ENCODE measurements around the gene BLTP2.
"Not testable (repeated sequence)": the region's sequence is repeated elsewhere in the genome, so short reads cannot be mapped to it uniquely, and the experiment has no call there.

The BLTP2 gene

GRCh38 chr17:28646039-28646754, 1.2 kb upstream of the BLTP2 start:
- no peak for DNase-seq

- no peak for DNase-seq
Measured at GRCh38 chr17:28645576-28645939, 600 bp upstream of the BLTP2 start.

DNA sequence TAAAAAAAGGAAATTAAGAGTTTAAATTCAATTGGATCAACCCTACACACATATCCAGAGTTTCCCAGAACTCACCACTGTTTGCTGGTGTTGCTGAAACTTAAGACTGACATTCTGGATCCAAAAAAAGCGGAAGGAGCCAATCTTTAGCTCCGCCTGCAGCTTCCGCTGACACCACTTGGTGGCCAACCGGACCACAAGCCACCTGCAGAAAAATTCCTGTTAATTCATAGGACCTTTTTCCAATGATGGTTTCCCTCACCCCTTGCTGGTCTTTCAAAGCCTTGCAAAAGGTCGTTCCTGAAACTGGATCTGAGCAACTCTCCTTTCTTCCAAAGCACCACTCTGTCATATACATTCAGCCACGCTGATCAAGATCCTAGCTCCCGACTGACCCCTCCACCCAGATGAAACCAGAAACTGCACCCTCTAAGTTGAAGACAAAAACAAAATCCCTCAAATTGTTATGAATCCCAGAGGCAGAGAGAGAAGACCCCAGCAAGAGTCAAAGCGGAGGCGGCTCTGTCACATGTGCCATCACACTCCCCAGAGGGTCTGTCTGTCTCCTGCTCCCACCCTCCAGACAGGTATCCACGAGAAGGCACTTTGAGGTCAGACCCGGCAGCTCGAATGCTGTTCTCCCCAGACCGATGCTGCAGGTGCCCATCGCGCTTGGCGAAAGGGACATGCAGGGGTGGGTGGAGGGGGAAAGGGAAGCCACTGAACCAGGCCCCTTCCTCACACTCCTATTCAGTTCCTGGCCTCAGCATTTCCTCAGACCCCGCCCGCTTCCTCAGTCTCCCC, 773 bp downstream of the BLTP2 start:
- no peak for DNase-seq

- no peak for DNase-seq
Measured at GRCh38 chr17:28641579-28641978, 3.4 kb downstream of the BLTP2 start.

- no peak for DNase-seq
Measured at GRCh38 chr17:28635506-28635905, 9.5 kb downstream of the BLTP2 start.

- no peak for DNase-seq
Measured at GRCh38 chr17:28634206-28634865, 10.6 kb downstream of the BLTP2 start.

DNA sequence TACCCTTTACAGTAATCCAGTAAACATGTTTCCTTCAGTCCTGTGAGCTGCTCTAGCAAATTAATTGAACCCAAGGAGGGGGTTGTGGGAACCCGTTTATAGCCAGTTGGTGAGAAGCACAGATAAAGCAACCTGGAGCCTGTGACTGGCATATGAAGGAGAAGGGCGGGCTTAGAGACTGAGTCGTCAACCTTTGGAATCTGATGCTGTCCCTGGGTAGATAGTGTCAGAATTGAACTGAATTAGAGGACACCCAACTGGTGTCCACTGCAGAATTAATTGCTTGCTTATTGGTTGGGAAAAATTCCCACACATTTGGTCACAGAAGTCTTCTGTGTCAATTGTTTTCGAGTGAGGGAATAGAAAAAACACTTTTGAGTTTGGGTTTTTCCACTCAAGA, 18.1 kb downstream of the BLTP2 start:
- no peak for DNase-seq

DNA sequence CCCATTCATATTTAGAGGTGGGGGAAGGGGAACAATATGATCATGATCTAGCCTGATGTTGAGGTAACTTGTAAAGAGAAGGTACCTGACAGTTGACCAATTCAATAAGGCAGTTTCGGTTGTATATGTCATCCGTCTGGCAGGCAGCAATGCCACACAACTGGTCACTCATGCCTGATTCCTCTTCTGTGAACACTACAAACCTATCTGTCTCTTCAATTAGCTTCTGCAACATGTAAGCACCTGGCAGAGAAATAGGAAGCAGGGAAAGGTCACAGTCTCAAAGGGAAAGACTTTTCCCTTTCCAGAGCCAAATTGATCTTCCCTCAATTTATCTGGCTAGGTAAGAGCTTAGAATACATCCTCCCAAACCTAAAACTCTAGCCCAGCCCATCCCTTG, 20.8 kb downstream of the BLTP2 start:
- no peak for DNase-seq

- no peak for DNase-seq
Measured at GRCh38 chr17:28623696-28624095, 21.3 kb downstream of the BLTP2 start.

- DNase-seq = no peak
Measured at GRCh38 chr17:28622186-28622585, 22.8 kb downstream of the BLTP2 start.

DNA sequence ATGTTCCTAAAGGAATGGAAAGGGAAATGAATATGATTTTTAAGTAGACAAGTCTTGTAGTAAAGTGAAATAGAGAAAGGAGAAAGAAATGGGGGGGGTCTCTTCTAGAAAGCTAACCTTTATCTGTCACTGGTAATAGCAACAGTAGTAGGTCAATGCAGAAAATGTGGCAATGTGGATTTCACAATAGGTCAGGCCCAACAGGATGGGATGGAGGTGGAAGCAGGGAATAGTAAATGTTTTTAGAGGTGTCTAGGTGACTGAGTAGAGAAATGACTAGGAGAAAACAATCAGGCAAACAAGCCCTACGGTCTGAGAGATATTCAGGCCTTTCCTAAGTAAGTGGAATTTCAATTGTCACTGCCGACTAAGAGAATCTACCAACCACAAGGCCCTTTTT, 24.9 kb downstream of the BLTP2 start:
- no peak for DNase-seq

- DNase-seq = no peak
Measured at GRCh38 chr17:28618464-28618863, 26.5 kb downstream of the BLTP2 start.

- DNase-seq = no peak
Measured at GRCh38 chr17:28616281-28616680, 28.7 kb downstream of the BLTP2 start.

DNA sequence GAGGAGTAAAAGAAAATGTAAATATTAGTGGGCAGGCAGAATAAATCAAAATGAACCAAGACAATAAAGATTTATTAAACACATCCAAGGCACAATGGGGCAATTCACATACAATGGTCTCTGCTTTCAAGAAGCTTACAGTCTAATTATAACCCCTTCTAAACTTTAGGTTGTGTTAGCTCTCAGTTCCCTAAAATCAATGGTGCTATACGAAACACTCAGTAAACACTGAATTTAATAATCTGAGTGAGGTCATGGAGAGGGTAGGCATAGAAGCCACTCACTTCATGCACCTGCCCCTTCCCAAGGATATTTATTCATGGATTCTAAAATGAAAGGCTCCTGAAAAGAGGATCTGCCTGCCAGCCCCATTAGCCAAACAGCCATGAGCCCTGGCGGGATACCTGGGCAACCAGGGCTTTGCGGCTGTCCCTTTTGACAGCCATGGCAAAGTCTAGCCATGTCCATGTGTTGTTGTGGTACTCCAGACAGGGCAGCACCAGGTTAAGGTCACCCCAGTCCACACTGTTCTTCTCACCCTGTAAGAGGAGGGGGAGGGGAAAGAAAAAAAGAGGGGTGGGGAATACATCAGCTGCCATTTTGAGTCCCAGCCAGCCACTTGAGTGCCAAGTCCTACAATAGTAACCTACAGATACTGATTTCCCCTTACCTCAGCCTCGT, 29.6 kb downstream of the BLTP2 start:
- DNase-seq = no peak

- DNase-seq = no peak
Measured at GRCh38 chr17:28613931-28614381, 31.0 kb downstream of the BLTP2 start, which contains the start of gene RSKR. Gene RSKR (minus strand): TSS chr17:28614185. CDS start chr17:28614161, 24 bp downstream.

DNA sequence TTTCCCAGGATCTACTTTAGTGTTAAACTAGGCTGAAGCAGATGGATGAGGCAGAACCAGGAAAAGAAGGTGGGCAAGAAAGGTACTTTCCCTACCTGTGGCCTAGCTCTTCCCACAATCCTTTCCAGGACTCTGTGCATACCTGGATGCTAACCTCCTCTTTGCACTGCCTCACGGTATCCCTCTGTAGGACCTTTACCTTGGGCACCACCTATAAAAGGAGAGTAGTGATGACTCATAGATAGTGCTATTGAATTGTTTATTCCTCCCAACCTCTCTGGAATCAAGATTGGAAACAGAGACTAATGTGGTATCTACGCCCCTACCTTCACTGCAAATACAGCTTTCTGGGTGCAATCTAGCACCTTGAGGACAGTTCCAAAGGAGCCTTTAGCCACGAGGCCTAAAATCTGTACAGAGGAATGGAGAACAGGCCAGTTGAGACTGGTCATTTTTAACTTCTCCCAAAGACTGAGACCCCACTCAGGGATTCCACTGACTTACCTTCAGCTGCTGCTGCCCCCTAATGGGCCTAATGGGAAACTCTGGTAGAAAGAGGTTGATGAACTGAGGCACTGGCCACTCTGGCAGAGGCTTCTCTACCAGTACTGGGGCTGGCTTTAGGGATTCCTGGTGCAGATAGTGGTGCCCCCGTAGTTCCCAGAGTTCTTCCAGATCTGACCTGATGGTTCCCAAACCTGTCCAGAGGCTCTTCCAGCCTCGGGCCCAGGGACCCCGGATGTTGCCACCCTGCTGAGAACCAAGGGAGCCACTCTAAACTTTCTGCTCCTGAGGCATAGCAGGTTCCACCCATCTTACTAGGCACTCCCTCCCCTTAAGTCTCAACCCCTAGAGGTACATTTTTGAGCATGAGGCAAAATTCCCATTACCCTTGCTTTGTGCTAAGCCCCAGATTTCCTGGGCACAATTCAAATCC, 31.8 kb downstream of the BLTP2 start:
- DNase-seq = no peak

DNA sequence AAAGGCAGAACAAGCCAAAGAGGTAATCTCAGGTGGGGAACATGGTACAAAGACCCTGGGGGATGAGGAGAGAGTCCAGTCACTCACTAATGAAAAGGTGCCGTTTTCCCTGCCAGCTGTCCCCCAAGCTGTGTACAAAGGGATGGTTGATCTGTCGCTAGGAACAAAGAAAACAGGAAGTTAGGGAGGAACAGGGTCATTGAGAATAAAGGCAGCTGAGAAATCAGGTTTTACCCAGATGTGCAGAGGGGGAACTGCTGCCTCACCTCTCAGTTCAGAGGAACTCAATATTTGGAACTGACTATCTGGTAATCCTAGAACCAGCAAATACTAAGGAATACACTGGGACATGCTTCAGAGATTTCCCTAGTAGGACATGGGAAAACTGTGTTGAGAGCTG, 32.4 kb downstream of the BLTP2 start:
- no peak for DNase-seq

DNA sequence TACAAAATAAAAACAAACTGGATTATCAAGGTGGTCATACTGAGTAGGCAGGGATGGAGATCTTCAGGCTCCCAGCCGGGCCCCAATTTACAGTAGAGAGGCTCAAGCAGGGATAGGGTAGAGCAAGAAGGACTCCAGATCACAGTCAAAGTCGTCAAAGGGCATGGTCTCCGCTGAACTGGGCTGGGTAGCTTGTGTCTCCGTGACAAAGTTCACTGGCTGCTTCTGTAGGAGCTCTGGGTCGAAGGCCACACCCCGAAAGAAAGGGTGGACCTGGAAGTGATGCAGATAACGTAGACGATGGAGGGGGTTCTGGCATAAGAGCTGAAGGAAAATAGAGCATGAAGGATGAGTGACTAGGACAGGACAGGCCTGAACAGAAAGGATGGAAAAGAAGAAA, 34.6 kb downstream of the BLTP2 start:
- DNase-seq = no peak

DNA sequence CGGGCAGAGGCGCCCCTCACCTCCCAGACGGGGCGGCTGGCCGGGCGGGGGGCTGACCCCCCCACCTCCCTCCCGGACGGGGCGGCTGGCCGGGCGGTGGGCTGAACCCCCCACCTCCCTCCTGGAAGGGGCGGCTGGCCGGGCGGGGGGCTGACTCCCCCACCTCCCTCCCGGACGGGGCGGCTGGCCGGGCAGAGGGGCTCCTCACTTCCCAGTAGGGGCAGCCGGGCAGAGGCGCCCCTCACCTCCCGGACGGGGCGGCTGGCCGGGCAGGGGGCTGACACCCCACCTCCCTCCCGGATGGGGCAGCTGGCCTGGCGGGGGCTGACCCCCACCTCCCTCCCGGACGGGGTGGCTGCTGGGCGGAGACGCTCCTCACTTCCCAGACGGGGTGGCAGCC, 40.9 kb downstream of the BLTP2 start:
- not testable (repeated sequence) for DNase-seq

GRCh38 chr17:28599311-28600184, 45.4 kb downstream of the BLTP2 start:
- peak; percentile 57 for DNase-seq

- DNase-seq = peak; percentile 83
Measured at GRCh38 chr17:28598799-28599310, 46.1 kb downstream of the BLTP2 start, which contains the start of gene SPAG5. Gene SPAG5 (minus strand): TSS chr17:28599025. CDS start chr17:28598946, 79 bp downstream.
